HG03442 (cell line): ENCODE data around the gene SLCO6A1.
A peak's percentile ranks its signal among the peaks of the same experiment; 100 is the strongest.

Source experiments
- ATAC-seq: cut with Tn5 transposase; IDR thresholded peaks from one replicate; pipeline ENCODE4 v1.9.1; 2021; ENCODE audit warnings: mild to moderate bottlenecking, moderate library complexity; ENCODE audit not compliant: unreplicated experiment

The SLCO6A1 gene

GRCh38 chr5:102481054-102481715, 17.6 kb downstream of the SLCO6A1 start:
- no peak for ATAC-seq

DNA sequence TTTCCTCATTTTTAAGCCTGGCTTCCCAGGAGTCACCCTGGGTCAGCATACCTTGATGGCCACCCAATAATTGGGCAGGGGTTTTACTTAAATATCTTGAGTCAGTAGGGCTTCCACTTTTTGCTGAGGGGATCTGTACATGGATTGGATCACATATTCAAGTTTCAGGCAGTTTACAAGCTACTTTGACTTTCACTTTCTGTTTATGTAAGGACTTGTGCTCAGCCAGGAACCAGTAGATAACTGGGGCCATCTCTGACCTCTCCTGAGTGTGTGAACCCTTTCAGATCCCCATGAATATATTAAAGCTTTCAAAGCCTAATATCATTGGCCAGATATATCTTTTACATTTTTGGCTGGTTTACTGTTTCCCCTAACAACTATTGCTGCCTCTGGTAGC, 45.1 kb downstream of the SLCO6A1 start:
- peak; percentile 92 for ATAC-seq

- no peak for ATAC-seq
Observed at GRCh38 chr5:102451082-102451481, 47.7 kb downstream of the SLCO6A1 start.

DNA sequence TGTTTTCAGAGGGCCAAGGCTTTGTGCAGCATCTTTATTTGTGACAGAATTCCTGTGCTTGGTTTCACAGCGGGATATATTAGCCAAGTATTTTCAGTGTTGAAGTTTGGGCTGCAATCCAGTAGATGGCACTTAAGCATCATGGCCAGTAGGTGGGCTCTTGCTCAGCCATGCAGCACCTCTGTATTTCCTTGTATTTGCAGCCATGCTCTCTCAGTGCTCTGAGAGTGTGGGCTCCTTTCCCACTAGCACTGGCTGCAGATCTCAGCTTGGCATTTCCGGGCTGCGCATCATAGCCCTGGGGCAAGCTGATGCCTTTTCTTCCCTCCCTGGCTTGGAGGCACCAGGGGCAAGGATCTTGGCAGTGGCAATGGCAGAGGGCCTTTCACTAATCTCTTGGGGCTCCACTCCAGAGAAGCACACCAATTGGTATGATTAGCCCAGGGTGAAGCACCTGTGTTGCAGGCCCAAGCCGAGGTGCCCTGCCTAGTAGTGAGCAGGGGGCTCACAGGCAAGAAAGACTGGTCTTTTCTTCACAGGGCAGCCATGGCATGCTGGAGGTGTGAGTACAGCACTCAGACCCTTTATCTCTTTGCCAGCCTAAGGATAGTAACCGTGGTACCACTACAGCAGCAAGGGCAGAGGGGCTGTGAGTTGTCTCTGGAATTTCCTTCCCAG, 48.3 kb downstream of the SLCO6A1 start:
- ATAC-seq: no peak

DNA sequence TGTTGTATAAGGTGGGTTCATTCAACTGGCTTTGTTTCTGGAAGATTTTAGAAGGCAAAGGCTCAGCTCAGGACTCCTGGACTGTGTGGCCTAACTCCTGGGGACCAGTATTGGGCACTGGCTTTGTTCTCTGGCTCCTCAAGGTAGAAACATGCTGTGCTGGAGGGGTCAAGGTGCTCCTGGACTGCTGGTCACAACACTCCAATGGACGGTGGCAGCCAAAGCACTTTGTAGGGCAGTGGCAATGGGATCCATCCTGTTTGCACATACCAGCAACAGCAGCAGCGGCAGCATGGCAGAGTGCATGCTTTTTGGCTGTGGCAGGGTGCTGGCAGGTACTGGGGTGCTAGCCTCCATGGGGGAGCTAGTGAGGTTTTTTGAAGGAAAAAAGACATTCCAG, 65.3 kb downstream of the SLCO6A1 start:
- no peak for ATAC-seq

- ATAC-seq: no peak
Observed at GRCh38 chr5:102421647-102422046, 77.2 kb downstream of the SLCO6A1 start.

DNA sequence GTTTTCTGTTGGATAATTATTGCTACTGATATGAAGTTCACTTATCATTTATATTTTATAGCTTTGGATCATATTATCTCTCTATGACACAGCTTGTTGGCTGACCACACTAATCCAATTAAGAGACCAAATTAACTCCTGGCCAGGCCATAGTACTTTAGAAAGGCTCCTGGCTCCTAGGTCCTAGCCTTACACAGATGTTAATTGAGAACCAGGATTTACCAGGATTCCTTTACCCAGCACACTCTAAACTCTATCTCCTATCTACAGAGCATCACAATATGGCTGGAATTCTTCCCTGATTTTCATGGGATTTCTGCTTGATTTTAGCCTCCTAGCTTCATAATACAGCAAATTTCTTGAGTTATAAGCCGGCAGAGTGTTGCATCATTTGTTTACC, 80.3 kb downstream of the SLCO6A1 start:
- ATAC-seq: no peak

DNA sequence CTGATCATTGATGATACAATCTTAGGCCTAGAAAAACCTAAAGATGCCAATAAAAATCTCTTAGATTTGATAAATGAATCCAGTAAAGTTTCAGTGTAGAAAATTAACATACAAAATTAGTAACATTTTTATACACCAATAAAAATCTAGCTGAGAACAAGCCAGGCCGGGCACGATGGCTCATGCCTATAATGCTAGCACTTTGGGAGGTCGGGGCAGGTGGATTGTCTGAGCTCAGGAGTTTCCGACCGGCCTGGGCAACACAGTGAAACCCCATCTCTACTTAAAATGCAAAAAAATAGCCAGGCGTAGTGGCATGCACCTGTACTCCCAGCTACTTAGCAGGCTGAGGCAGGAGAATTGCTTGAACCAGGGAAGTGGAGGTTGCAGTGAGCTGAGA, 84.4 kb downstream of the SLCO6A1 start:
- ATAC-seq: no peak

DNA sequence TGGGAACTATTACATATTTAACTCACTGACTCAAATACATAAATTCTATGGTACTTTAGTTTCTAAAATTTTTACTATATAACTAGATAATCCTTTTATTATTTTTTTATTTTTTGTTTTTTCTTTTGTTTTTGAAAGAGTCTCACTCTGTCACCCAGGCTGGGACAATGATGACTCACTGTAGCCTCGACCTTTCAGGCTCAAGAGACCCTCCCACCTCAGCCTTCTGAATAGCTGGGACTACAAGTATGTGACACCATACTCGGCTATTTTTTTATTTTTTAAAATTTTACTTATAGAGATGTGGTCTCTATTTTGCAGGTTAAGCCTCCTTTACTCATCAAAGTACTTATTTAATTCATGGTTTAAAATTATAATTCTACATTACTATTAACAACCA, 110.6 kb downstream of the SLCO6A1 start:
- no peak for ATAC-seq

DNA sequence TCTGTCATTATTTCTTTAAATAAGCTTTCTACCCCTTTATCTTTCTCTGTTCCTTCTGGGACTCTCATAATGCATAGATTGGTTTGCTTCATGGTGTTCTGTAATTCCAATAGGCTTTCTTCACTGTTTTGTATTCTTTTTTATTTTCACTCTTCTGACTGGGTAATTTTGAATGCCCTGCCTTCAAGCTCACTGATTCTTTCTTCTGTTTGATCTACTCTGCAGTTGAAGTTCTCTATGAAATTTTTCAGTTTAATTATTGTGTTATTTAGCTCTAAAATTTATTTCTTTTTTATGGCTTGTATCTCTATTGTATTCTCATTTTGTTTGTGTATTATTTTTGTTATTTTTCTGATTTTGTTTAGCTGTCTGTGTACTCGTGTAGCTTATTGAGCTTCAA, 113.4 kb downstream of the SLCO6A1 start:
- ATAC-seq: no peak

DNA sequence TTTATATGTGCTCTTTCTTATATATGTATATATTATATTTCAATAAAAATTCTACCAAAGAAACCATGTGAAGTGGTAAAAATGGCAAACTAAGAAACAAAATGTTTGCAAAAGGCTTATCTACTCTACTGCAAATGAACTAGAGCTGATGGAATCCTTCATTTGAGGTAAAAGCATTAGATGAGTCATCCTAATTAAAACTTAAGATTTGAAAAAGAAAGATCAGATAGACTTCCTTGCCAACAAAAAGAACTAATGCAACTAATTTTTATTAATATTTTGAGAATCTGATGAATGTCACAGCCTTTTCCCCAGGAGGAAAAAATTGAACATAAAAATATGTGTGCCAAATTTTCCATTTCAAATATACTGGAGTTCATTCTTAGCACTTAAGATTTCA, 118.6 kb downstream of the SLCO6A1 start:
- ATAC-seq: no peak

GRCh38 chr5:102375876-102376275, 122.9 kb downstream of the SLCO6A1 start:
- no peak for ATAC-seq

DNA sequence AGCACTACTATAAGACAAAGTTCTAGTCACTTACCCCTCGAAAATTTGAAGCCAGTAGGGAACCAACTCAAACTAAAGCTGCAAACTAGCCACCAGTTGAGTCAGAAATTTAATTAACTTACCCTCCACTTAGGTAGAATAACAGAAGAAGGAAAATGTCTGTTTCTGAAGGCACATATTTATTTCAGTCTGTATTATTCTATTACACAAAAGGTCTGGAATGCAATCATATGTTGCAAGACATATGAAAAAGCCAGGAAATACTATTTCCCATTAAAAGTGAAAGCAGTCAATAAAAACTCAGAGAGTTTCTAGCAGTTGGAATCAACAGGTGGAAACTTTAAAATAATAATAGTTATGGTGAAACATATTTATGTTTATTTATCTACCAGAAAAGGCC, 123.5 kb downstream of the SLCO6A1 start:
- no peak for ATAC-seq

DNA sequence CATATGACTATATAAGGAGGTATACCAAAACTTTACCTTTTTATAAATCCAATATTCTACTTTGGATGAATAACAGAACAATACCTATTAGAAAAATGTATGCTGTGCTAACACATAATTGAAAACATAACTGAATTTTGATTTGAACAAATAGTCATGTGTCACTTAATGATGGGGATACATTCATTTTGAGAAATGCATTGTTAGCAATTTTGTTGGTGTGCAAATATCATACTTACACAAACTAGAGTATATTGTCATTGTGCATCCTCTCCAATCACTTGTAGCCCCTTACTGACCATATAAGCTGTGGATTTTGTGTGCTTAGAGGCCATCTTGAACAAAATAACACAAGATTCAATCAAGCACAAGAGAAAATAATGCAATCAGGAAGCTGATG, 130.4 kb downstream of the SLCO6A1 start:
- ATAC-seq: no peak

DNA sequence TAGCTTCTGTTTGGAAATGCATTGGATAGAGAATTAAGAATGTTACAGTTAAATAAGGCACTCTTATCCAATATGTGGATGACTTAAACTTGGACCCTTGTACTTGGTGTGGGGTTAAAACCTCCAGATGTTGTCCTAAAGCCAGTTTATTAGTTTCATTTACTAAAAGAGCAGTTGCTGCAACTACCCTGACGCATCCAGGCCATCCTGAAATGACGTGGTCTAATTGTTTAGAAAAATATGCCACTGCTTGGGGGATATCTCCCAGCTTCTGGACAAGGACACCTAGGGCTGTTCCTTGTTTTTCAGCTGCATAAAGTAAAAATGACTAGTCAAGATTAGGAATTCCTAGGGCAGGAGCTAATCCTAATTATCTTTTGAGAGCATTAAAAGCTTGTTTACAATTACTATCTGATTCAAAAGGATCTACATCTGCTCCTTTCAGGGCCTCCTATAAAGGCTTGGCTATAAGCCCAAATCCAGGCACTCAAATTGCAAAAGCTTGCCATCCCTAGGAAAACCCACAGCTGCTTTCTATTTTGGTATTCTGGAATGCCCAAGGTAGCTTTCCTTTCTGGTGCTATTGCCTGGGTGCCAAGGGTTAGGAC, 157.0 kb downstream of the SLCO6A1 start:
- ATAC-seq: no peak

- ATAC-seq: no peak
Observed at GRCh38 chr5:102324714-102325113, 174.1 kb downstream of the SLCO6A1 start.
